Activated T-helper 2 cell treated with anti-CD3 and anti-CD28 coated beads, Interferon-gamma antibody, Interleukin-2, Interleukin-4, amounts not matched to agents 10 μg/mL and 5 μg/mL and 100 μg/mL, durations not matched to agents 14 hours and 24 hours and 36 hours (primary cell): ENCODE measurements around the gene LBX1. TPM values are rescaled to one million over a fixed set of nuclear protein-coding genes. Genes with fewer than 3 reads are reported as not detected.

Source experiments
- DNase-seq: peaks from one replicate; pipeline ENCODE4 v3.0.0; 2021; ENCODE audit warnings: low spot score
- H3K27ac Mint-ChIP-seq: one replicate; pipeline ENCODE4 v1.8.0; 2021; ENCODE audit warnings: mixed read lengths
- H3K27me3 Mint-ChIP-seq: one replicate; pipeline ENCODE4 v1.8.0; 2021; ENCODE audit warnings: low read depth, mixed read lengths
- H3K36me3 Mint-ChIP-seq: one replicate; pipeline ENCODE4 v1.8.0; 2021; ENCODE audit warnings: low read depth, mixed read lengths
- H3K4me1 Mint-ChIP-seq: one replicate; pipeline ENCODE4 v1.8.0; 2021; ENCODE audit warnings: low read depth, mixed read lengths
- H3K4me3 Mint-ChIP-seq: one replicate; pipeline ENCODE4 v1.8.0; 2021; ENCODE audit warnings: low read depth, mild to moderate bottlenecking, moderate library complexity, mixed read lengths
- H3K9me3 Mint-ChIP-seq: one replicate; pipeline ENCODE4 v1.8.0; 2021; ENCODE audit warnings: mixed read lengths
- intact Hi-C: fragments of 100-400 bp; cut with micrococcal nuclease; formaldehyde crosslinking; loops from one replicate; pipeline ENCODE4 v1.15.1; 2023
- total RNA-seq: library from RNA; stranded (reverse); gene quantifications from 2 replicates; pipeline ENCODE4 v1.2.3, GENCODE V29; 2022

LBX1 gene
- total RNA-seq, 1 donor from 2014 or later = not detected

DNA sequence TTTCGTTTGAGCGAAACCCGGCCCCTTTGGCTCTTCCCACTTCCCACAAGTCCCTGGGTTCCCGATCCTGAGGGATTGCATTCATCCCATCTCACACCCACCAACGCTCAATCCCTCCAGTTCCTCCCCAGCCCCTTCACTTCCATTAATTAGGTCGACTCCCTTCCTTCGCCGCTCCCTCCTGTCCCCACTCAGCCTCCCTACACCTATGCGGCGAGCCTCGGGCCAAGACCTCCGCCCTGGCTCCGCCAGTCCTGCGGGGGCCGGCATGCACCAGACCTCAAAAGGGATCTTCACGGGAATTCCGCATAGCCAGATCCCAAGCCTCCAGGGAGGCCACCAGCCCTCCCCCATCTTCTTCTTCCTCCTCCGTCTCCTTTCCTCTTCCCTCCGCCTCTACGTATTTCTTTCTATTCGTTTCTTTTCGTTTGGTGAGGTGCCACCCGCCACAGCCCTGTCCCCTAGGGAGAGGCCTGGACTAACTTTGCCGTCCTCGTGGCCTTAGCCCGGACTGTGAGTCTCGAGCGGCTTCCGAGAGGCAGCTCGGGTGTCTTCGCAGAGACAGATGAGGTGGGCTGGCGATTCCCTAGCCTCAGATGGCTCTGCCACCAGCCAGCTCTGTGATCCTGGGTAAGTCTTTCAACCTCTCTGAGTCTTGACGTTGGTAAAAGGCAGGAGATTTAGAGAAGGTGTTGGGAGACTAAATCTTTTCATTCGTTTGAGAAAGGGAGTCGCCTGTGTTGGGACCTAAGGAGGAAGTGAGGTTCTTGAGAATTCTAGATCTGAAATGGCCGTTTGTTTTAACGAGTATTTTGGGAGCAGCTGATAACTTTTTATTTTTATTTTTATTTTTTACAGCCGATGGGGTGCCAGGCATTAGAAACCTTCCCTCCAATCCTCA lies 8.1 kb upstream of the LBX1 start:
- Mint-ChIP-seq H3K27ac (no peak overlapping the region), H3K9me3 (no peaks in the 10 kb centered on the region), H3K4me1 (peaks cover 5% of the 10 kb centered on the region), H3K4me3 (no peak overlapping the region), H3K36me3 (no peaks in the 10 kb centered on the region), H3K27me3 (peaks cover 74% of the 10 kb centered on the region)
- no peak for DNase-seq
- intact Hi-C loops = loop anchor here (5.0 to 10.0 kb wide), 2 partner anchors 55 to 193 kb away; no protein-coding TSS in a partner anchor

GRCh38 chr10:101236376-101237080 lies 7.3 kb upstream of the LBX1 start:
- intact Hi-C loops = loop anchor here (5.0 to 10.0 kb wide), 2 partner anchors 56 to 192 kb away; no protein-coding TSS in a partner anchor
- Mint-ChIP-seq H3K9me3 (no peaks in the 10 kb centered on the region), H3K36me3 (no peaks in the 10 kb centered on the region), H3K4me3 (no peak overlapping the region), H3K4me1 (peaks cover 5% of the 10 kb centered on the region), H3K27me3 (peaks cover 82% of the 10 kb centered on the region), H3K27ac (no peak overlapping the region)
- no peak for DNase-seq

GRCh38 chr10:101235766-101236165 lies 6.5 kb upstream of the LBX1 start:
- Mint-ChIP-seq H3K27ac (no peak overlapping the region), H3K27me3 (peaks cover 86% of the 10 kb centered on the region), H3K4me1 (peaks cover 5% of the 10 kb centered on the region), H3K36me3 (no peaks in the 10 kb centered on the region), H3K9me3 (no peaks in the 10 kb centered on the region), H3K4me3 (no peak overlapping the region)
- intact Hi-C loops = loop anchor here (5.0 to 10.0 kb wide), 2 partner anchors 57 to 191 kb away; no protein-coding TSS in a partner anchor
- DNase-seq = no peak

DNA sequence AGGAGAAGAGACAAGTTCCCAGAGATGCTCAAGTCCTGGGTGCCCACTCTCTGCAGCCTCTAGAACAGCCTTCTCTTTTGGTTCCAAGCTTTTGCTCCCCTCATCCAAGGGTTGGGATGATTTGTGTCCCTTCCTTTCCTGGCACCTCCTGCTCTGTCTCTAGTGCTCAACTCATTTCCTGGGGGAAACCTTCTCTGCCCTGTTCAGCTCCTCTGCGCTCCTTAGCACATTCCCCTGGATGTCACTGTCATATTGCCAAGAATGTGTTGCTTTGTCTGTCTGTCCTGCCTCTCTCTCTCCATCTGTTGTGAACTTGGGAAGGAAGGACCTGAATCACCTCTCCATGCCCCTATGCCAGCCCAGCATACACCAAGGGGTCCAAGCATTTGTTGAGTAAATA lies 5.1 kb upstream of the LBX1 start:
- Mint-ChIP-seq H3K36me3 (no peaks in the 10 kb centered on the region), H3K4me3 (no peak overlapping the region), H3K4me1 (peaks cover 5% of the 10 kb centered on the region), H3K27me3 (peaks cover 79% of the 10 kb centered on the region), H3K27ac (no peak overlapping the region), H3K9me3 (no peaks in the 10 kb centered on the region)
- DNase-seq = no peak
- intact Hi-C loops = loop anchor here (10.0 kb wide), 1 partner anchor 190 kb away; no protein-coding TSS in a partner anchor

- intact Hi-C loops = loop anchor here (10.0 kb wide), 1 partner anchor 189 kb away; no protein-coding TSS in a partner anchor
- H3K9me3 Mint-ChIP-seq = no peaks in the 10 kb centered on the region
- peaks cover 78% of the 10 kb centered on the region for H3K27me3 Mint-ChIP-seq
- H3K4me3 Mint-ChIP-seq = no peak overlapping the region
- DNase-seq = no peak
- H3K36me3 Mint-ChIP-seq = no peaks in the 10 kb centered on the region
- H3K27ac Mint-ChIP-seq = no peak overlapping the region
- H3K4me1 Mint-ChIP-seq = peaks cover 8% of the 10 kb centered on the region
Observed at GRCh38 chr10:101233863-101234262, 4.6 kb upstream of the LBX1 start.

DNA sequence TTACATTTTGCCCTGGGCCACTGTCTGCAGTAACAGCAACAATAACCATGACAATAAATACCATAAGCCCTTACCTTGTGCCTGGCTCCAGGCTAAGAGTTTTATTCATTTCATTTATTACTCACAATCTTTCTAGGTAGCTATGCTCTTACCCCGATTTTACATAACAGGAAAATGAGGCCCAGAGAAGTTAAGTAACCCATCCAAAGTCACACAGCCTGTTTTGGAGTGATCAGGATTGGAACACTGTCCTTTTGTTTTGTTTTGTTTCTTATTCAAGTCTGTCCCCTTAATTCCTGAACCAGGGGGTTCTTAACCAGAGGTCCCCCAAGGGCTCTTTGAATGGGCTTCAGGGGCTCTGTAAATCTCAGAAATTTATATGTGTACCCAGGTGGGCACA lies 4.2 kb upstream of the LBX1 start:
- H3K36me3 Mint-ChIP-seq = no peaks in the 10 kb centered on the region
- H3K9me3 Mint-ChIP-seq = no peaks in the 10 kb centered on the region
- no peak for DNase-seq
- peaks cover 8% of the 10 kb centered on the region for H3K4me1 Mint-ChIP-seq
- intact Hi-C loops = loop anchor here (10.0 kb wide), 1 partner anchor 189 kb away; no protein-coding TSS in a partner anchor
- peaks cover 77% of the 10 kb centered on the region for H3K27me3 Mint-ChIP-seq
- no peak overlapping the region for H3K27ac Mint-ChIP-seq
- H3K4me3 Mint-ChIP-seq = no peak overlapping the region

GRCh38 chr10:101231912-101232689 lies 2.8 kb upstream of the LBX1 start:
- no peak for DNase-seq
- Mint-ChIP-seq H3K27ac (no peak overlapping the region), H3K9me3 (no peaks in the 10 kb centered on the region), H3K36me3 (no peaks in the 10 kb centered on the region), H3K4me3 (no peak overlapping the region), H3K27me3 (peaks cover 75% of the 10 kb centered on the region), H3K4me1 (peaks cover 4% of the 10 kb centered on the region)
- intact Hi-C loops = loop anchor here (2.0 to 10.0 kb wide), 2 partner anchors 17 to 187 kb away; no protein-coding TSS in a partner anchor

- Mint-ChIP-seq H3K27me3 (peaks cover 77% of the 10 kb centered on the region), H3K36me3 (no peaks in the 10 kb centered on the region), H3K4me3 (no peak overlapping the region), H3K9me3 (no peaks in the 10 kb centered on the region), H3K4me1 (peaks cover 8% of the 10 kb centered on the region), H3K27ac (no peak overlapping the region)
- no peak for DNase-seq
- intact Hi-C loops = loop anchor here (2.0 to 10.0 kb wide), 2 partner anchors 16 to 186 kb away; no protein-coding TSS in a partner anchor
Observed at GRCh38 chr10:101231092-101231491, 1.8 kb upstream of the LBX1 start.

GRCh38 chr10:101230183-101230917 lies 1.1 kb upstream of the LBX1 start:
- Mint-ChIP-seq H3K9me3 (no peaks in the 10 kb centered on the region), H3K4me1 (peaks cover 8% of the 10 kb centered on the region), H3K27me3 (peaks cover 77% of the 10 kb centered on the region), H3K4me3 (no peak overlapping the region), H3K36me3 (no peaks in the 10 kb centered on the region), H3K27ac (no peak overlapping the region)
- no peak for DNase-seq
- intact Hi-C loops = loop anchor here (2.0 to 10.0 kb wide), 2 partner anchors 16 to 186 kb away; no protein-coding TSS in a partner anchor

- H3K27me3 Mint-ChIP-seq = peaks cover 71% of the 10 kb centered on the region
Observed at GRCh38 chr10:101228966-101229265, 347 bp downstream of the LBX1 start.

DNA sequence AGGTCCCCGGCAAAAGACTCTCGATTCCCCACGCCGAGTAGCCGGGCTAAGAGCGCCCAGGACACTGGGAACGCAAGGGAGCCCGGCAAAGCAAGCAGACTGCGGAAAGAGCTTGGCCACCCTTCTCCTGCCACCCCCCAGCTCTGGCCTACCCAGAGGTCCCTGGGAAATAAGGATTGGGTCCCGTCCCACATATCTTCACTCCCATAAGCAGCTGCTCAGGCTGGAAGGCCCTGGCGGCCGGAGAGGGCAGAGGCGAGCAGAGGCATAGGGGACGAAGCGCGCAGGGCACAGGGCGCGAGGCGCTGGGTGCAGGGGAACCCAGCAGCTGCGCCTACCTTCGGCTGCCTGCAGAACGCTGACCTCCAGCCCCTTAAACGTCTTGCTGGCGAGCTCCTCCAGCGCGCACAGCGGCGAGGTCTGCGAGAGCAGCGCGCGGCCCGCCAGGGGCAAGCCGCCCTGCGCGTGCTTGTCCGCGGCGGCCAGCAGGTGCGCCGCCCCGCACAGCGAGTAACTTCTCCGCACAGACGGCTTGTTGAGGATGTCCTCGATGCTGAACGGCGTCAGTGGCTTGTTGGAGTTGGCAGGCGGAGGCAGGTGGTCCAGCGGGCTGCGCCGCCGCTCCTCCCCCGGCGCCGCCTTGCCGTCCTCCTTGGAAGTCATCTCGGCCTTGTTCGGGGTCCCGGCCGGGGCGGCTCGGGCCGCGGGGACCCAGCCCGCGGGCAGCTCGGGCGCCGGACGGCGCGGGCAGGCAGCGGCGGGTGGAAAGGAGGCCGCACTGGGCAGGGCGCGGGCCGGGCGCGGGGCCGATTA lies 904 bp downstream of the LBX1 start:
- H3K36me3 Mint-ChIP-seq = no peaks in the 10 kb centered on the region
- peaks cover 71% of the 10 kb centered on the region for H3K27me3 Mint-ChIP-seq
- peak overlapping the region; percentile 12 for H3K27ac Mint-ChIP-seq
- intact Hi-C loops = loop anchor here (10.0 kb wide), 1 partner anchor 574 kb away; no protein-coding TSS in a partner anchor
- no peak overlapping the region for H3K4me3 Mint-ChIP-seq
- no peak for DNase-seq
- H3K9me3 Mint-ChIP-seq = no peaks in the 10 kb centered on the region
- H3K4me1 Mint-ChIP-seq = peaks cover 12% of the 10 kb centered on the region

More at GRCh38 chr10:101228966-101229265, 347 bp downstream of the LBX1 start:
- H3K36me3 Mint-ChIP-seq = no peaks in the 10 kb centered on the region
- no peaks in the 10 kb centered on the region for H3K9me3 Mint-ChIP-seq
- no peak for DNase-seq
- H3K4me3 Mint-ChIP-seq = no peak overlapping the region
- intact Hi-C loops = loop anchor here (10.0 kb wide), 1 partner anchor 574 kb away; no protein-coding TSS in a partner anchor
- H3K4me1 Mint-ChIP-seq = peaks cover 12% of the 10 kb centered on the region
- no peak overlapping the region for H3K27ac Mint-ChIP-seq
